ENCODE measurements around the gene AMMECR1. TPM values are rescaled to one million over a fixed set of nuclear protein-coding genes. Genes with fewer than 3 reads are reported as not detected.
A peak's percentile ranks its signal among the peaks of the same experiment; 100 is the strongest.

Gene AMMECR1
- total and polyA plus RNA-seq, 2 of the 4 experiments (the other 2 are of a cell fraction) = 7.0 to 11.3 TPM

DNA sequence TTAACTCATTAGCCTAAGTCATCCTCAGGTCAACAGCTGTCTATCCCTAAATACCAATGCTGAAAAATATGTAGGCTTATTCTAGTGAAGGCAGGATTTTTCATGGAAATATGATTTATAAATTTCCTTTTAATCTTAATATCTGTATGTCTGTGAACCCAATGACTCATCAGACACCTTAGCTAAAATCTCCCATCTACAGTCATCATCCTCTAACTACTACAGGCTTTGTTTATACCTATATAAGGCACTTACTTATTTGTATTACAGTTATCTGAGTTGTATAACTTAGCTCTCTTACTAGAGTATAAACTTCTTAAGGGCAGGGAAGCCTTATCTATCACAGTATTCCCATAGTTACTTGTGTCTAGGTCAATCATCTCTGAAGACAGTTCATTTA lies 24.2 kb downstream of the AMMECR1 start:
- Histone ChIP-seq H2BK15ac (ENCODE audit: low read depth, low read length) (no peak overlapping the region), H2AK5ac (ENCODE audit: low read depth, low read length) (no peak overlapping the region), H2AK9ac (replicated peaks; ENCODE audit: low read depth, low read length, poor library complexity) (no peak overlapping the region), H2BK20ac (ENCODE audit: low read depth, low read length) (no peak overlapping the region), H4K20me1 (ENCODE audit: insufficient read depth, low read length) (no peaks in the 10 kb centered on the region; the same call in 1 of the 2 replicates), H3K36me3 (ENCODE audit: control insufficient read depth, insufficient read depth, low read length) (no peaks in the 10 kb centered on the region), H3K27me3 (ENCODE audit: control insufficient read depth, insufficient read depth, low read length) (no peaks in the 10 kb centered on the region), H3K4me3 (ENCODE audit: insufficient read depth, low read depth, low read length) (no peak overlapping the region), H4K5ac (ENCODE audit: low read depth, low read length) (no peak overlapping the region), H2BK5ac (ENCODE audit: low read depth, low read length, poor library complexity, severe bottlenecking) (no peak overlapping the region), H3K4me1 (ENCODE audit: control insufficient read depth, insufficient read depth, low read length) (peaks cover 2% of the 10 kb centered on the region), H3K4ac (ENCODE audit: low read depth, low read length) (no peak overlapping the region), H3K9ac (ENCODE audit: low read depth, low read length) (no peak overlapping the region), H3K9me1 (ENCODE audit: insufficient read depth, low read length) (no peaks in the 10 kb centered on the region), H3K18ac (ENCODE audit: low read depth, low read length) (no peak overlapping the region), H4K91ac (ENCODE audit: insufficient read depth, low read depth, low read length) (no peak overlapping the region), H2BK120ac (ENCODE audit: low read depth, low read length) (no peak overlapping the region), H2AFZ (replicated peaks; ENCODE audit: low read length, poor library complexity) (no peak overlapping the region), H3K56ac (ENCODE audit: extremely low read depth, insufficient read depth, low read length) (no peak overlapping the region), H3K27ac (ENCODE audit: insufficient read depth, low read length) (no peak overlapping the region), H3K23ac (ENCODE audit: low read depth, low read length) (no peak overlapping the region), H3K79me1 (ENCODE audit: low read depth in 1 of 2, low read length in 2 of 2) (peaks cover 0 to 6% of the 10 kb centered on the region in 2 experiments; a peak in 2 of 4 replicates), H3K14ac (replicated peaks; ENCODE audit: low read depth, low read length) (no peak overlapping the region), H4K8ac (ENCODE audit: low read depth in 2 of 2, low read length in 2 of 2) (no peak overlapping the region), H3K4me2 (ENCODE audit: low read depth, low read length) (no peak overlapping the region), H3K9me3 (ENCODE audit: control insufficient read depth, insufficient read depth, low read length) (no peaks in the 10 kb centered on the region)
- TF ChIP-seq SMC3 (IDR thresholded peaks at IDR 0.05; ENCODE audit: low read depth, low read length) (no peak), BHLHE40 (IDR thresholded peaks at IDR 0.05; ENCODE audit: low read depth, low read length) (no peak), RFX5 (IDR thresholded peaks at IDR 0.05; ENCODE audit: low read depth, low read length) (no peak), NFE2L2 (IDR thresholded peaks at IDR 0.05; ENCODE audit: low read depth, low read length) (no peak), POLR2A (IDR thresholded peaks at IDR 0.05; ENCODE audit: low read depth, low read length) (no peak)
- TF ChIP-seq, protein P1, sequence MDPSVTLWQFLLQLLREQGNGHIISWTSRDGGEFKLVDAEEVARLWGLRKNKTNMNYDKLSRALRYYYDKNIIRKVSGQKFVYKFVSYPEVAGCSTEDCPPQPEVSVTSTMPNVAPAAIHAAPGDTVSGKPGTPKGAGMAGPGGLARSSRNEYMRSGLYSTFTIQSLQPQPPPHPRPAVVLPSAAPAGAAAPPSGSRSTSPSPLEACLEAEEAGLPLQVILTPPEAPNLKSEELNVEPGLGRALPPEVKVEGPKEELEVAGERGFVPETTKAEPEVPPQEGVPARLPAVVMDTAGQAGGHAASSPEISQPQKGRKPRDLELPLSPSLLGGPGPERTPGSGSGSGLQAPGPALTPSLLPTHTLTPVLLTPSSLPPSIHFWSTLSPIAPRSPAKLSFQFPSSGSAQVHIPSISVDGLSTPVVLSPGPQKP (IDR thresholded peaks at IDR 0.05; ENCODE audit: borderline replicate concordance, low read depth, low read length) = no peak
- intact Hi-C loops (cut with micrococcal nuclease) (no loop called here), dilution Hi-C loops (cut with HindIII; ENCODE audit: low sequenced_read_pairs, unreplicated experiment) (no loop called here), in situ Hi-C loops (cut with MboI; ENCODE audit: low sequenced_read_pairs) (no loop called here)
- no TSS peak for BruUV-seq (replicated peaks)
- ATAC-seq (ENCODE audit: low read depth) (no peak), DNase-seq (peak; percentile 46)
- ChIA-PET POLR2A (ENCODE audit: unreplicated experiment) (no interaction called here), CTCF (no interaction called here)
